HUDEP-2 (cell line): ENCODE data around the gene NAALADL2.

Source experiments
- DNase-seq, 76 experiments: peaks; one replicate each; lab custom pipeline; 2025; ENCODE audit not compliant: unreplicated experiment in 76 of 76; lab: John Stamatoyannopoulos, UW

NAALADL2 gene

GRCh38 chr3:174884776-174885568 is 25.8 kb downstream of the NAALADL2 start:
- DNase-seq: peak in 1 of 76 experiments; percentile 1

- peak in 1 of 76 experiments; percentile 2 for DNase-seq
Observed at GRCh38 chr3:174891524-174892203, 32.5 kb downstream of the NAALADL2 start.

DNA sequence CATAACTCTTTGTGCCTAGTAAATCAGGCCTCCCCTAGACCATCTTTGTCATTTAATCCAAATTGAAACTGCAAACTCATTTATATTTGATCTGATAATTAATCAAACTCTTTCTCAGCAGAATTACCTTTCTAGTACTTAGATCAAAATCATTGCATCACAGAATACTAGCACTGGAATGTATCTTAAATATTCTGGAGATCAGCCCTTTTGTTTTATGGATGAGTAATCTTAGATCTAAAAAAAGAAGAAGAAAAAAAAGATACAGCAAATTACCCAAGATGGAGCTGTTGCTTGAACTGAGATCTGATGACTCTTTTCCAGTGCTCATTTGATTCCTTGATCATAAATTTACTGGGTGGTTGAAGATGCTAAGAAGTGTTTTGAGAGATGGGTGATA is 47.9 kb downstream of the NAALADL2 start:
- no peak for DNase-seq

- no peak for DNase-seq
Observed at GRCh38 chr3:174907628-174908407, 48.7 kb downstream of the NAALADL2 start.

- no peak for DNase-seq
Observed at GRCh38 chr3:174931473-174932353, 72.6 kb downstream of the NAALADL2 start.

DNA sequence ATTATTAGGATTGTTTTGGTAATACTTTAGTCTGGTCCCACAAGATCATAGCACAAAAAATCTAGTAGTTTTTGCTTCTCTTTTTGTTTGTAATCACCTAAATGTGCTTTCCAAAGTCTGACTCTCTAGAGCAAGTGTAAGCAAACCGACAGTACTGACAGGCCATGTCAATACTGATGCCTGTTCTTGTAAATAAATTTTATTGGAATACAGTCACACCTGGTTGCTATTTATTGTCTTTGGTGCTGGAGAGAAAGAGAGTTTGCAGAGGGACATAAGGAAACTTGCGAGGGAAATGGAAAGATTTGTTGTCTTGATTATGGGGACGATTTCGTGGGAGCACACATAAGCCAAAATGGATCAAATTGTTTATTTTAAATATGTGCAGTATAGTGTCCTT is 77.5 kb downstream of the NAALADL2 start:
- no peak for DNase-seq

DNA sequence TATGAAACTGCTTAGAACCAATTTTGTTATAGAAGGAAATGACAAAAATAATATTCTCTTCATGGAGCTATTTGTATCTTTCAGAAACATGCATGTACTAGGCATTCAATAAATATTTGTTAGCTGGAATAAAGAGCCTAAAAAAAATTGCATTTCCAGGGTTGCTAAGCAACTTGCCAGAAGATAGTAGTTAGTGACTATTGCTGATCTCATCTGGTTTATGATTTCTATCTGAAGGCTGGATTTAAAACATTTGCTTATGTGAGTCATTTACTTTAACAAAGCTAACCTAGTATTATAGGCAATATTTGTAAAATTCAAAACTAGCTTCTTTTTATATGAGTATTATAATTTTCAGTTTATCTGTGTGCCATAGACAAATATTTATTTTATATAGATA is 78.3 kb downstream of the NAALADL2 start:
- no peak for DNase-seq

DNA sequence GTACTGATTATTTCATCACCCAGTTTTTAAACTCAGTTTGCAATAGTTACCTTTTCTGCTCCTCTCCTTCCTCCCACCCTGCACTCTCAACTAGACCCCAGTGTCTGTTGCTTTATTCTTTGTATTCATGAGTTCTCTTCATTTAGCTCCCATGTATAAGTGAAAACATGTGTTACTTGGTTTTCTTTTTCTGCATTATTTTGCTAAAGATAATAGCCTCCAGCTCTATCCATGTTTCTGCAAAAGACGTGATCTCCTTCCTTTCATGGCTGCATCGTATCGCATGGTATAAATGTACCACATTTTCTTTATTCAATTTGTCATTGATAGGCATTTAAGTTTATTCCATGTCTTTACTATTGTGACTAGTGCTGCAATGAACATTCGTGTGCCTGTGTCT is 79.0 kb downstream of the NAALADL2 start:
- no peak for DNase-seq

- DNase-seq: no peak
Observed at GRCh38 chr3:174940151-174940550, 81.0 kb downstream of the NAALADL2 start.

DNA sequence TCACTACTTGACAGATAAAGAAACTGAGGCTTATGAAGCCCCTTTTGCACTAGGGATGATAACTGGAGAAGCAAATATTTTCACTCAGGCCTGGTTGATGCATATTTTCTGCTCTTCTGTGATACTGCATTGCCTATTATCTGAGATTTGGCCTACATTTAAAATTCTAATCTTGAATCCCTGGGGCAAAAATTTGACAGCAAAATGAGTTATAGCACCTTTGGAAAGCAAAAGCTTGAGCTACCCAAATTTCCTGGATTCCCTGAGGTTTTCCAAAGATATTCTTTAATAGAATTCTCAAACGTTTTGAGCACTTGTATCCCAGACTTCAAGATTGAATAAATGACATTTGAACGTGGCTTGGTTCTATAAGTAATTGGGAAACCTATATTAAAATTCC is 86.1 kb downstream of the NAALADL2 start:
- no peak for DNase-seq

GRCh38 chr3:174945951-174946350 is 86.8 kb downstream of the NAALADL2 start:
- no peak for DNase-seq

DNA sequence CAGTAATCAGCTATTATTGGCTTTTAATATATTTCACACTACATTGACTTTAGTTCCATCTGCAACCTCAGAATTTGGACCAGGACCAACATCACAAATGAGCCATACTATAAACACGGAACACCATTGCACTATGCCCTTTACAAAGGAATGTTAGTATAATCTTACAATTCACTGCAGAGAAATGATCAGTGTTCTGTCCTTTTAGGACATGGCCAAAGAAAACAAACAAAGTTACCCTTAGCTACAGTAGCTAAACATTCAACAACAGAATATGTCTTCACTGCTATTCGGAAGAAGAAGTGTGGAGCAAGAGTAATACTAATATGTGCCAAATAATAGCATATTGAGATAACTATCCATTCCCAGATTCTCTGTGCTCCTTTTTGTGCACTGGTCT is 90.4 kb downstream of the NAALADL2 start:
- no peak for DNase-seq

DNA sequence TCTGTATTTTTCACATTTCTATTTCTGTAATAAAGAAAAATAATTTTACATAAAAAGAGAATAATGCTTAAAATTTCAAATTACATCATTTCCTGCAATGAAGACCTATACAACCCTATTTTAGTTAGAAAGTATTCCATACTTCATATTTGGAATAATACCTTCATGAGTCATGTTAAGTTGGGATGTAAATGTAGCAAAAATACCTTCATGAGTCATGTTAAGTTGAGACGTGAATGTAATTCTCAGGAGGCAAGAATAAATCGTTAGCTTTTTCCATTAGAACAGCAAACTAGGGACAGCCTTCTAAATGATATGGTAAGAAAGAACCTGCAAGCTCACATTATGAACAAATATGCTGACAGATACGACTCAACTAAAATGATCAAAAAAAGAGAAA is 91.9 kb downstream of the NAALADL2 start:
- DNase-seq: no peak

DNA sequence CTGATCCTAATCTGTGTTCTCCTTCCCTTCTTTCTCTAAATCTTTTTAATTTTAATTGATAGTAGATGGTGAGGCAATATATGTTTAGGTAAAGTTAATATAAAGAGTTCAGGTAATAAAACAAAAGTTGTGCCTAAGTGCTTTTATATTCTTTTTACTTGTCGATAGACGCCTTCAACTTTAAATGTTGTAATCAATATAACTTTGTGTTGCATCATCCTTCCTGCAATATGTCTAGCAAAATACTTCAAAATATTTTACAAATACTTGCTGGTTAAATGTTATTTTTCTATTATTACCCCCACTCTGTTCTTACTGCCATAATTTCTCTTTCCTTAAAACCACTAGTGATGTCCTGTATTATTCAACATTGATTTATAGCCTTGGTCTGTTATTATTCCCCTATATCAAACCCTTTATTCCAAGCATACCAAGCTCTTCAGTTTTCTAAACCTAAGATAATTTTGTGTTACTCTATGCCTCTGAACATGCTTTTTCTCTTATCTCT is 92.4 kb downstream of the NAALADL2 start:
- DNase-seq: no peak

- no peak for DNase-seq
Observed at GRCh38 chr3:174953068-174953467, 93.9 kb downstream of the NAALADL2 start.

DNA sequence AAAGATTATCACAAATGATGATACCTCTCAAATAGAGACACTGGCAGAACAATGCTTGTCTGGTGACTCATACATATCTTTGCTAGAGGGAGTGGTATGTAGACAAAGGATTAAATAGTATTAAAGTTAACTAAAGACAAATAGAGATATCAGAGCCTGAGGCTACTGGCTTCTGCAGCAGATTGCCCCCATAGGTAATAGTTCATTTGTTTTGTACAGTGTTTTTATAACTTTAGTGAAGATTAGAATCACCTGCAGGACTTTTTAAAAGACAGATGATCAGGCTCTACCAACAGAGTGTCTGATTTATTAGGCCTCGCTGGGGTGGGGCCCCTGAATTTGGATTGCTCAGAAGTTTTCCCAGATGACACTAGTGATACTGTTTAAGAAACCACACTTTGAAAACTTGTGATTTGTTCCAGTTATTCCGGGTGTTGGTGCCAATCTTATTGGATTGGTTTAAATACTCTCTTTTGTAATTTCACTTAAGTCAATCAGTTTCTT is 96.4 kb downstream of the NAALADL2 start:
- no peak for DNase-seq

GRCh38 chr3:174957081-174957480 is 97.9 kb downstream of the NAALADL2 start:
- DNase-seq: no peak

DNA sequence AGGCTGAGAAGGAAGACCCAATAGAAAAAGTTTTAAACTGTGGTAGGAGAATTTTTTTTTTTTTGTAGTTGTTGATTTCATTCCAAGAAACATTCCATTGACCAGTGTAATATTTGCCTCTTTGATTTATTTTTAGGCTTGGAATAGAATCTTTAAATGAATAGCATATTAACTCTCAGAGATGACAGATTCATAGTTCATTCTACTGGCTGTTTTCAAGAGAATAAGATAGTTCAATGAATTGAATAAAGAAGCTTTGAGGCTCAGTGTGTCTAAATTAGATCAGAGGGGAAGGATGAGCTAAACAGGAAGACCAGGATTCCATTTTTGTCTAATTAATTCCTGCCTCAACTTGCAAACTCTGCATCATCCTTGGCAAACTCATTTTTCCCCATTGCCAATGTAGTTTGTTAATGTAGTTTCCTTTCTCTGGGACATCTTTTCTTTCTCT is 98.4 kb downstream of the NAALADL2 start:
- DNase-seq: no peak

DNA sequence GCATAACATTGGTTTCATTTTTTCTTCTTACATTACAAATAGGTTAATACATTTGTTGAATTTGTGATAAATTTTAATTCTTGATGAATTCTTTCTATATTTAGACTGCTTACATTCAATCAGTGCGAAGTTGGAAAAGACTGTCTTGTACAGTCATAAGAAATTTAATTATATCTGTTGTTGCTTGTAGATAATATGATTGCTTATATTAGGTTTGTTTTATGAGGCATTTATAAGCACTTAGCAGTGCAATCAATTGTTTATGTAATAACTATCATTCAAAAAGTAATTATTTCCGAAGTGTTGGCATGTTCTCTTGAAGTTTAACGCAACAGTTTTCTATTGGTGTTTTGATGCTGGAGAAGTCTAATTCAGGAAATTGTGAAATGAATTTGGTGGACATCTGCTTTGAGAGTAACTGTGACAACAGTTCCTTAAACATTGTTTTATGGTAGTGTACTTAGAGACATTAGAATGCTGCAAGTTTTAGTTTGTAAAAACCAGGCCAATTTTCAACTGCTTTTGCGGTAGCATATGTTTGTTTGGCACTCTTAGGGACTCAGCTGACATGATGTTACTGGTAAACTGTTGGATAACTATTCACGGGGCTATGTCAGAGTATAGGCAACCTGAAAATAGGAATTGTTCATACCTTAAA is 99.7 kb downstream of the NAALADL2 start:
- no peak for DNase-seq
